ENCODE data around the gene IFIT5.

DNA sequence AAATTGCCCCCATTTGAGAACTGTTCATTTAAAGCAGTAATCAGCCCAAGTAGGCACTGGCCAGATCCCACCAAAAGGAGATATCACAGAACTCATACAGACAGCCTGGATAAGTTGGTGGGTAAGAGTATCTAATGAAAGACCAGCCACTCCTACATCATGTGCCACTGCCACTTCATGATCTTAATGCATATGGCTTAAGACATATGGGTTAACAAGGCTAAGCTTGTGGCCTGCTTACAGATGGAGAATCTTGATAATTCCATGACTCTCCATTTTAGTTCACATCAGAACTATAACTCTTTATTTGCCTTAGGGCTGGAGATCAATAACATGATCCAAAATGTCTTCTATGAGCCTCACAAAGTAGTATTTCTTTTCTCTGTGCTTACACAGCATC, 43.3 kb upstream of the IFIT5 start:
- TF ChIP-seq, protein P1, sequence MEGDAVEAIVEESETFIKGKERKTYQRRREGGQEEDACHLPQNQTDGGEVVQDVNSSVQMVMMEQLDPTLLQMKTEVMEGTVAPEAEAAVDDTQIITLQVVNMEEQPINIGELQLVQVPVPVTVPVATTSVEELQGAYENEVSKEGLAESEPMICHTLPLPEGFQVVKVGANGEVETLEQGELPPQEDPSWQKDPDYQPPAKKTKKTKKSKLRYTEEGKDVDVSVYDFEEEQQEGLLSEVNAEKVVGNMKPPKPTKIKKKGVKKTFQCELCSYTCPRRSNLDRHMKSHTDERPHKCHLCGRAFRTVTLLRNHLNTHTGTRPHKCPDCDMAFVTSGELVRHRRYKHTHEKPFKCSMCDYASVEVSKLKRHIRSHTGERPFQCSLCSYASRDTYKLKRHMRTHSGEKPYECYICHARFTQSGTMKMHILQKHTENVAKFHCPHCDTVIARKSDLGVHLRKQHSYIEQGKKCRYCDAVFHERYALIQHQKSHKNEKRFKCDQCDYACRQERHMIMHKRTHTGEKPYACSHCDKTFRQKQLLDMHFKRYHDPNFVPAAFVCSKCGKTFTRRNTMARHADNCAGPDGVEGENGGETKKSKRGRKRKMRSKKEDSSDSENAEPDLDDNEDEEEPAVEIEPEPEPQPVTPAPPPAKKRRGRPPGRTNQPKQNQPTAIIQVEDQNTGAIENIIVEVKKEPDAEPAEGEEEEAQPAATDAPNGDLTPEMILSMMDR (IDR thresholded peaks at IDR 0.05), result no peak
- TF ChIP-seq POLR2AphosphoS5 (IDR thresholded peaks at IDR 0.05), result no peak
- no peak for TF ChIP-seq POLR2A (IDR thresholded peaks at IDR 0.05)
